AG10803 (cell line): Measurements from ENCODE around the gene SYNE1.

Experiments
- DNase-seq: peaks from one replicate; pipeline ENCODE4 v3.0.0; 2010; ENCODE audit warnings: low read depth
- H3K4me3 ChIP-seq: 2 replicates; pipeline ENCODE4 v1.5.1; 2011; ENCODE audit warnings: mild to moderate bottlenecking, low read length, control low read depth
- CTCF ChIP-seq: conservative IDR thresholded peaks from 2 replicates; pipeline ENCODE4 v1.5.1; 2011; ENCODE audit warnings: mild to moderate bottlenecking, low read length, control low read depth, inconsistent platforms

The SYNE1 gene

GRCh38 chr6:152298848-152299735 lies 338.1 kb downstream of the SYNE1 start:
- DNase-seq: no peak
- H3K4me3 ChIP-seq: no peak overlapping the region
- TF ChIP-seq CTCF: no peak

- no peak overlapping the region for H3K4me3 ChIP-seq
- no peak for TF ChIP-seq CTCF
Observed at GRCh38 chr6:152298055-152298647, 339.0 kb downstream of the SYNE1 start.

GRCh38 chr6:152296648-152297376 lies 340.4 kb downstream of the SYNE1 start:
- DNase-seq: no peak
- TF ChIP-seq CTCF: no peak
- H3K4me3 ChIP-seq: no peak overlapping the region

More at GRCh38 chr6:152298055-152298647, 339.0 kb downstream of the SYNE1 start:
- no peak for DNase-seq

GRCh38 chr6:152295920-152296319 lies 341.2 kb downstream of the SYNE1 start:
- TF ChIP-seq CTCF: no peak
- DNase-seq: no peak
- H3K4me3 ChIP-seq: no peak overlapping the region

DNA sequence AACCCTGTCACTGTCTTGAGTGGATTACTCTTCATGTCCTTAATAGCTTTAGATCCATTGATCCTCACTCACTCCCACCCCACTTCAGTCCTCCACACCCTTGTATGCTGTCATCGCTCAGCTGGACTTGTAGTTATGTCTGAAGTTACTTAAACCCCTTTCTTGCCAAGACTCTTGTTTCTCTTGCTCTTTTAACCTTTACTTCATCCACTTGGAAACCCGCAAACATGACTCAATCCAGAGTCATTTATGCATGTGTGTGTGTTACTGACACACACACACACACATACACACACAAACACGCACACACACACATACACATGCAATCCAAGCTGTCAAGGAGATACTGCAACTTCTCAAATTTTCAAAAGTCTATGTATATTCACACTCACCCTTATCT lies 341.8 kb downstream of the SYNE1 start:
- DNase-seq: peak; percentile 88
- TF ChIP-seq CTCF: no peak
- no peak overlapping the region for H3K4me3 ChIP-seq

GRCh38 chr6:152293404-152293803 lies 343.8 kb downstream of the SYNE1 start:
- no peak overlapping the region for H3K4me3 ChIP-seq
- DNase-seq: no peak
- no peak for TF ChIP-seq CTCF
